Measurements from ENCODE around the gene TRIM66. TPM values are rescaled to one million over a fixed set of nuclear protein-coding genes. Genes with fewer than 3 reads are reported as not detected.

Gene TRIM66
- total and polyA plus RNA-seq, 9 of the 15 experiments (the other 6 are each of a cell fraction or from before 2014, with no cell fraction given) = 1.1 to 7.3 (median 4.9) TPM

- TF ChIP-seq ATF1 (CRISPR knock-in tag; IDR thresholded peaks at IDR 0.05) (no peak), ATF1 (tag; IDR thresholded peaks at IDR 0.05) (no peak), DLX4 (CRISPR knock-in tag; IDR thresholded peaks at IDR 0.05) (no peak), CLOCK (CRISPR knock-in tag; IDR thresholded peaks at IDR 0.05; ENCODE audit: borderline replicate concordance) (no peak), ZNF253 (CRISPR knock-in tag; conservative IDR thresholded peaks at IDR 0.05) (no peak), GTF2B (IDR thresholded peaks at IDR 0.05; ENCODE audit: extremely low read depth, insufficient read length) (no peak), ZC3H4 (CRISPR knock-in tag; IDR thresholded peaks at IDR 0.05; ENCODE audit: borderline replicate concordance) (no peak), HMG20B (CRISPR knock-in tag; IDR thresholded peaks at IDR 0.05) (no peak)
- peaks cover 5% of the 10 kb centered on the region; the same call in 2 of the 3 replicates for H3K36me3 ChIP-seq (ENCODE audit: control insufficient read depth, insufficient read depth, low read length)
- POLR2A ChIA-PET = interaction anchor here (0.9 kb wide), 1 partner anchor 13 kb away, joined by 3 read pairs; no protein-coding TSS in a partner anchor
- H2AFZ ChIP-seq (ENCODE audit: low read depth, low read length) = no peak overlapping the region
- no peaks in the 10 kb centered on the region for H3K4me1 ChIP-seq (replicated peaks in 1 of 2; ENCODE audit: control insufficient read depth in 2 of 2, insufficient read depth in 2 of 2, low read length in 2 of 2)
- H4K20me1 ChIP-seq (replicated peaks; ENCODE audit: control insufficient read depth, insufficient read depth, low read length) = no peaks in the 10 kb centered on the region; the same call in 1 of the 2 replicates
- no peak overlapping the region for H3K9ac ChIP-seq (ENCODE audit: insufficient read depth in 1 of 2, low read depth in 2 of 2, low read length in 2 of 2)
- no peaks in the 10 kb centered on the region for H3K9me1 ChIP-seq (ENCODE audit: control insufficient read depth, insufficient read depth, low read length)
- ATAC-seq (no peak), DNase-seq (ENCODE audit: extremely low read depth in 1 of 4, low spot score in 3 of 4) (no peak), FAIRE-seq (no peak)
- 44% methylated on average over 3 of the region's 4 CpGs for WGBS (ENCODE audit: insufficient coverage, low coverage, missing lambda C conversion rate)
- H3K27ac ChIP-seq (ENCODE audit: extremely low read depth, low read depth, low read length) = no peak overlapping the region
- no peaks in the 10 kb centered on the region for H3K79me2 ChIP-seq (ENCODE audit: control insufficient read depth, insufficient read depth, low read length)
- H3K4me3 ChIP-seq = no peak overlapping the region
- H3K27me3 ChIP-seq (ENCODE audit: control insufficient read depth in 2 of 2, insufficient read depth in 2 of 2, low read length in 2 of 2) = no peaks in the 10 kb centered on the region
- H3K9me3 ChIP-seq (replicated peaks; ENCODE audit: control insufficient read depth, insufficient read depth, low read depth, low read length) = no peaks in the 10 kb centered on the region
- no TSS peak for BruUV-seq (replicated peaks)
- intact Hi-C loops (cut with micrococcal nuclease) (no loop called here), in situ Hi-C loops (cut with MboI) (no loop called here)
- CTCF ChIA-PET (ENCODE audit: low intra/inter-chr PET ratio) = no interaction called here
- no peak overlapping the region for H3K4me2 ChIP-seq (ENCODE audit: insufficient read depth, low read length)
Measured at GRCh38 chr11:8614497-8614896, 68.0 kb downstream of the TRIM66 start.

All from K562 (cell line).